GM12878 (cell line): Measurements from ENCODE around the gene ZNF445. TPM values are rescaled to one million over a fixed set of nuclear protein-coding genes. Genes with fewer than 3 reads are reported as not detected.

Experiments used
- ATAC-seq: fragments of 200-7000 bp; cut with Tn5 transposase; 3 replicates; pipeline ENCODE4 v1.9.1; 2020; ENCODE audit warnings: mild to moderate bottlenecking, moderate library complexity
- BruUV-seq: library from RNA; stranded (reverse); fragments of 400-500 nt; replicated peaks from 2 replicates; lab custom pipeline; 2021; lab: Mats Ljungman, UMichigan
- CTCF ChIA-PET: fragments of 300-600 bp; sonication (Branson Sonifier 250); formaldehyde crosslinking; extraction: SDS; loops from one replicate; lab custom pipeline; 2021; ENCODE audit warnings: inconsistent platforms; lab: Yijun Ruan, JAX
- POLR2A ChIA-PET: fragments of 350-600 bp; formaldehyde crosslinking; extraction: SDS; loops from one replicate; lab custom pipeline; 2021; ENCODE audit warnings: inconsistent platforms; lab: Charles Lee
- RAD21 ChIA-PET: fragments of 300-600 bp; sonication (Branson Sonifier 250); formaldehyde crosslinking; loops from one replicate; lab custom pipeline; 2023; ENCODE audit warnings: antibody characterized with exemption; ENCODE audit not compliant: unreplicated experiment; lab: Charles Lee
- SMC1A ChIA-PET: fragments of 300-600 bp; sonication (Branson Sonifier 250); formaldehyde crosslinking; loops from one replicate; lab custom pipeline; 2023; ENCODE audit not compliant: unreplicated experiment, uncharacterized antibody; lab: Charles Lee
- DNase-seq: peaks from one replicate; pipeline ENCODE4 v3.0.0-alpha.2; 2011; ENCODE audit warnings: low read depth, low spot score
- FAIRE-seq: peaks from 3 replicates; lab custom pipeline; 2011; peaks lifted over from hg19 to GRCh38; lab: Jason Lieb, UNC
- H2AFZ ChIP-seq: 2 replicates; pipeline ENCODE4 v1.6.0; 2011; ENCODE audit warnings: low read depth, low read length, control low read depth; ENCODE audit not compliant: control insufficient read depth
- H3K27ac ChIP-seq: 2 replicates; pipeline ENCODE4 v1.5.1; 2011; ENCODE audit warnings: control low read depth; ENCODE audit not compliant: control insufficient read depth, insufficient read depth
- H3K27me3 ChIP-seq, 2 experiments: replicated peaks in 1 of 2; 2 replicates each; pipeline versions ENCODE4 v1.6.0 to v1.6.1; 2011; ENCODE audit warnings: low read length in 1 of 2; ENCODE audit not compliant: control insufficient read depth in 2 of 2, insufficient read depth in 2 of 2
- H3K36me3 ChIP-seq, 2 experiments: 2 replicates each; pipeline ENCODE4 v1.5.1; 2011; ENCODE audit warnings: low read length in 1 of 2; ENCODE audit not compliant: control insufficient read depth in 2 of 2, insufficient read depth in 2 of 2
- H3K4me1 ChIP-seq: 2 replicates; pipeline ENCODE4 v1.6.1; 2011; ENCODE audit warnings: mild to moderate bottlenecking, low read length, moderate library complexity, mixed read lengths; ENCODE audit not compliant: control insufficient read depth, insufficient read depth
- H3K4me2 ChIP-seq: 2 replicates; pipeline ENCODE4 v1.6.0; 2011; ENCODE audit warnings: control low read depth; ENCODE audit not compliant: control insufficient read depth, insufficient read depth
- H3K4me3 ChIP-seq: fragments of 200-600 bp; sonication (generic); 2 replicates; pipeline ENCODE4 v1.5.1; 2016
- H3K79me2 ChIP-seq: 2 replicates; pipeline ENCODE4 v1.6.0; 2011; ENCODE audit warnings: low read length; ENCODE audit not compliant: control insufficient read depth, insufficient read depth
- H3K9ac ChIP-seq: 2 replicates; pipeline ENCODE4 v1.8.0; 2011; ENCODE audit warnings: low read length, control low read depth, mixed read lengths; ENCODE audit not compliant: control insufficient read depth, insufficient read depth
- H3K9me3 ChIP-seq: replicated peaks from 3 replicates; pipeline ENCODE4 v1.5.1; 2011; ENCODE audit warnings: mild to moderate bottlenecking, low read length; ENCODE audit not compliant: control insufficient read depth, insufficient read depth
- H4K20me1 ChIP-seq: 2 replicates; pipeline ENCODE4 v1.6.0; 2011; ENCODE audit not compliant: control insufficient read depth, insufficient read depth
- CREB1 ChIP-seq: IDR thresholded peaks from 2 replicates; pipeline ENCODE4 v1.6.1; 2012; ENCODE audit warnings: low read depth, mild to moderate bottlenecking, inconsistent platforms
- CREM ChIP-seq: IDR thresholded peaks from 2 replicates; pipeline ENCODE4 v1.6.1; 2014; ENCODE audit warnings: antibody characterized with exemption, low read depth
- SUPT20H ChIP-seq: IDR thresholded peaks from 2 replicates; pipeline ENCODE4 v1.6.1; 2011; ENCODE audit warnings: low read depth, mild to moderate bottlenecking, low read length, moderate library complexity, borderline replicate concordance; ENCODE audit not compliant: control insufficient read depth
- WGBS: methylation state at CpG from one replicate; pipeline ENCODE4 v1.1.6; 2016; ENCODE audit warnings: low lambda C conversion rate; ENCODE audit not compliant: insufficient replicate concordance, insufficient coverage; ENCODE audit errors: missing lambda C conversion rate; 5-methylcytosine and 5-hydroxymethylcytosine counted together
- in situ Hi-C: fragments of 300-500 bp; cut with MboI; formaldehyde crosslinking; loops from 9 replicates; pipeline ENCODE4 v1.14.3; 2018; ENCODE audit warnings: mixed read lengths
- intact Hi-C: fragments of 100-400 bp; cut with micrococcal nuclease; formaldehyde crosslinking; loops from one replicate; pipeline ENCODE4 v1.14.2; 2022; ENCODE audit not compliant: unreplicated experiment
- polyA plus RNA-seq, 11 experiments: library from polyadenylated mRNA; depleted of rRNA in 4 of 11; unstranded in 6 of 11; stranded (reverse) in 5 of 11; fragments of >200 nt; fragmentation: Nextera tagmentation in 4 of 11; fragmentation: Illumina TruSeq in 1 of 11; extraction: Ambion mirVana in 4 of 11; extraction: Trizol in 1 of 11; gene quantifications; 1 replicate in 1 of 11; 2 replicates in 10 of 11; pipeline versions ENCODE4 v1.2.1 to v1.2.3, GENCODE V29; 2011 to 2016; ENCODE audit warnings: inconsistent platforms in 2 of 11, missing spikeins in 2 of 11, low read depth in 1 of 11
- total RNA-seq, 4 experiments: library from RNA; depleted of rRNA in 3 of 4; stranded (reverse); fragments of >200 nt in 3 of 4; fragmentation: Illumina TruSeq in 1 of 4; extraction: Trizol in 1 of 4; gene quantifications; 2 replicates each; pipeline versions ENCODE4 v1.2.1 to v1.2.3, GENCODE V29; 2013 to 2021

ZNF445 gene
- total and polyA plus RNA-seq, 10 of the 15 experiments (the other 5 are each of a cell fraction or from before 2014, with no cell fraction given): 0.80 to 14.4 (median 5.6) TPM

DNA sequence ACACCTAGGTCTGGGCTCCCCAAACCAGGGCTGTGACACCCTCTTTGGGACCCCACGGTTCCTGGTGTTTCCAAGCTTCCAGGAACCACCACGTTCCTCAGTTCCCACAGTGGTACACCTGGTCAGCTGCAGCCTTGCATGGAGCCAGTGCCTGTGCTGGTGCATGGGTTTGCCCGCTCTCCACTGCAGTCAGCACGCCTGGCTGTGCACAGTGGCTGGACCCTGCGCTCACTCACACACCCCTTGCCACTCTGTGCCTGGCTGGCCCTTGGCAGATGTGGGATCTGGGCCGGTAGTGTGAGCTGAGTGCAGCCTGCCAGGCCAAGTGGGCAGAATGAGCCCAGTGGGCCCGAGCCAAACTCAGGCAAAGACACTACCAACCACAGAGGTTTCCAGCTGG lies 90.1 kb downstream of the ZNF445 start:
- Histone ChIP-seq H4K20me1 (no peaks in the 10 kb centered on the region), H3K4me1 (no peaks in the 10 kb centered on the region), H3K27ac (no peak overlapping the region), H2AFZ (no peak overlapping the region), H3K4me3 (no peak overlapping the region), H3K27me3 (no peaks in the 10 kb centered on the region), H3K9ac (no peak overlapping the region), H3K79me2 (no peaks in the 10 kb centered on the region), H3K9me3 (peaks cover 3% of the 10 kb centered on the region; the same call in 2 of the 3 replicates), H3K4me2 (no peak overlapping the region), H3K36me3 (no peaks in the 10 kb centered on the region)
- in situ Hi-C loops (no loop called here), intact Hi-C loops (no loop called here)
- TF ChIP-seq CREM: no peak
- no peak for TF ChIP-seq CREB1
- no peak for TF ChIP-seq SUPT20H
- ChIA-PET POLR2A (interaction anchor here (0.6 kb wide), 1 partner anchor 75 kb away, joined by 3 read pairs; no protein-coding TSS in a partner anchor), CTCF (no interaction called here), SMC1A (interaction anchor here (0.5 kb wide), 1 partner anchor 146 kb away, joined by 3 read pairs; no protein-coding TSS in a partner anchor), RAD21 (no interaction called here)
- FAIRE-seq (no peak), DNase-seq (no peak), ATAC-seq (no peak)
- 87% methylated on average over 7 of the region's 7 CpGs for WGBS
- no TSS peak for BruUV-seq

Other genes starting within 250 kb of the ZNF445 start
- not detected in 2 replicates for gene TOPAZ1, start 235.8 kb downstream of the ZNF445 start, total RNA-seq (2014; rRNA removed)
- not detected in 2 replicates for gene TOPAZ1, start 235.8 kb downstream of the ZNF445 start, total RNA-seq (2014; rRNA removed; fragmentation: Illumina TruSeq; extraction: Trizol)
- gene TOPAZ1, start 235.8 kb downstream of the ZNF445 start, total RNA-seq (2021): not detected in 2 replicates
- not detected in 2 replicates for gene TOPAZ1, start 235.8 kb downstream of the ZNF445 start, polyA plus RNA-seq (2011; rRNA removed)
- not detected in 2 replicates for gene TOPAZ1, start 235.8 kb downstream of the ZNF445 start, polyA plus RNA-seq (2014; fragmentation: Illumina TruSeq; extraction: Trizol)
- under 1 TPM in 1 of 2 experiments, not detected in 1; 0.02 TPM for gene TOPAZ1, start 235.8 kb downstream of the ZNF445 start, polyA plus RNA-seq (2014; fragmentation: Nextera tagmentation; extraction: Ambion mirVana)
- gene TOPAZ1, start 235.8 kb downstream of the ZNF445 start, polyA plus RNA-seq (2014; rRNA removed): not detected in 2 replicates
- not detected for gene TOPAZ1, start 235.8 kb downstream of the ZNF445 start, polyA plus RNA-seq (2016; fragmentation: Nextera tagmentation; extraction: Ambion mirVana)
- 15.5 and 18.1 TPM in 2 replicates for gene TCAIM, start 138.9 kb downstream of the ZNF445 start, total RNA-seq (2014; rRNA removed)
- gene TCAIM, start 138.9 kb downstream of the ZNF445 start, total RNA-seq (2014; rRNA removed; fragmentation: Illumina TruSeq; extraction: Trizol): 18.8 and 20.6 TPM in 2 replicates
- gene TCAIM, start 138.9 kb downstream of the ZNF445 start, total RNA-seq (2021): 11.2 and 15.1 TPM in 2 replicates
- gene TCAIM, start 138.9 kb downstream of the ZNF445 start, polyA plus RNA-seq (2011; rRNA removed): 22.9 and 36.3 TPM in 2 replicates
- gene TCAIM, start 138.9 kb downstream of the ZNF445 start, polyA plus RNA-seq (2014; fragmentation: Illumina TruSeq; extraction: Trizol): 16.9 and 22.4 TPM in 2 replicates
- gene TCAIM, start 138.9 kb downstream of the ZNF445 start, polyA plus RNA-seq (2014; fragmentation: Nextera tagmentation; extraction: Ambion mirVana): 10 to 100 TPM; 16.1 to 19.0 TPM
- 9.2 and 14.5 TPM in 2 replicates for gene TCAIM, start 138.9 kb downstream of the ZNF445 start, polyA plus RNA-seq (2014; rRNA removed)
- 10 to 100 TPM; 21.2 to 21.8 TPM for gene TCAIM, start 138.9 kb downstream of the ZNF445 start, polyA plus RNA-seq (2016; fragmentation: Nextera tagmentation; extraction: Ambion mirVana)
- gene ZKSCAN7, start 77.5 kb upstream of the ZNF445 start, total RNA-seq (2014; rRNA removed): 4.9 and 6.0 TPM in 2 replicates
- 3.5 and 3.6 TPM in 2 replicates for gene ZKSCAN7, start 77.5 kb upstream of the ZNF445 start, total RNA-seq (2014; rRNA removed; fragmentation: Illumina TruSeq; extraction: Trizol)
- 3.6 and 4.6 TPM in 2 replicates for gene ZKSCAN7, start 77.5 kb upstream of the ZNF445 start, total RNA-seq (2021)
- 3.0 and 3.1 TPM in 2 replicates for gene ZKSCAN7, start 77.5 kb upstream of the ZNF445 start, polyA plus RNA-seq (2011; rRNA removed)
- gene ZKSCAN7, start 77.5 kb upstream of the ZNF445 start, polyA plus RNA-seq (2014; fragmentation: Illumina TruSeq; extraction: Trizol): 3.7 and 4.5 TPM in 2 replicates
- gene ZKSCAN7, start 77.5 kb upstream of the ZNF445 start, polyA plus RNA-seq (2014; fragmentation: Nextera tagmentation; extraction: Ambion mirVana): under 1 TPM; 0.77 to 0.88 TPM
- gene ZKSCAN7, start 77.5 kb upstream of the ZNF445 start, polyA plus RNA-seq (2014; rRNA removed): 2.5 and 5.4 TPM in 2 replicates
- 1 to 10 TPM; 2.3 to 3.4 TPM for gene ZKSCAN7, start 77.5 kb upstream of the ZNF445 start, polyA plus RNA-seq (2016; fragmentation: Nextera tagmentation; extraction: Ambion mirVana)
- 1.1 and 1.3 TPM in 2 replicates for gene ZNF660, start 107.3 kb upstream of the ZNF445 start, total RNA-seq (2014; rRNA removed)
- gene ZNF660, start 107.3 kb upstream of the ZNF445 start, total RNA-seq (2014; rRNA removed; fragmentation: Illumina TruSeq; extraction: Trizol): 2.1 and 2.9 TPM in 2 replicates
- gene ZNF660, start 107.3 kb upstream of the ZNF445 start, total RNA-seq (2021): 2.4 and 2.9 TPM in 2 replicates
- 1.7 and 3.2 TPM in 2 replicates for gene ZNF660, start 107.3 kb upstream of the ZNF445 start, polyA plus RNA-seq (2011; rRNA removed)
- gene ZNF660, start 107.3 kb upstream of the ZNF445 start, polyA plus RNA-seq (2014; fragmentation: Illumina TruSeq; extraction: Trizol): 1.5 and 3.4 TPM in 2 replicates
- gene ZNF660, start 107.3 kb upstream of the ZNF445 start, polyA plus RNA-seq (2014; fragmentation: Nextera tagmentation; extraction: Ambion mirVana): 1 to 10 TPM in 1 of 2 experiments, under 1 TPM in 1; 0.62 to 2.0 TPM
- gene ZNF660, start 107.3 kb upstream of the ZNF445 start, polyA plus RNA-seq (2014; rRNA removed): 0.77 and 1.5 TPM in 2 replicates
- gene ZNF660, start 107.3 kb upstream of the ZNF445 start, polyA plus RNA-seq (2016; fragmentation: Nextera tagmentation; extraction: Ambion mirVana): 1 to 10 TPM; 1.7 to 2.6 TPM
- gene ZNF197, start 147.4 kb upstream of the ZNF445 start, total RNA-seq (2014; rRNA removed): 10.1 and 12.4 TPM in 2 replicates
- gene ZNF197, start 147.4 kb upstream of the ZNF445 start, total RNA-seq (2014; rRNA removed; fragmentation: Illumina TruSeq; extraction: Trizol): 16.5 and 16.6 TPM in 2 replicates
- 10.0 and 10.2 TPM in 2 replicates for gene ZNF197, start 147.4 kb upstream of the ZNF445 start, total RNA-seq (2021)
- 10.5 and 14.4 TPM in 2 replicates for gene ZNF197, start 147.4 kb upstream of the ZNF445 start, polyA plus RNA-seq (2011; rRNA removed)
- 14.5 and 15.3 TPM in 2 replicates for gene ZNF197, start 147.4 kb upstream of the ZNF445 start, polyA plus RNA-seq (2014; fragmentation: Illumina TruSeq; extraction: Trizol)
- gene ZNF197, start 147.4 kb upstream of the ZNF445 start, polyA plus RNA-seq (2014; fragmentation: Nextera tagmentation; extraction: Ambion mirVana): 1 to 10 TPM; 3.2 to 4.4 TPM
- gene ZNF197, start 147.4 kb upstream of the ZNF445 start, polyA plus RNA-seq (2014; rRNA removed): 6.7 and 9.4 TPM in 2 replicates
- gene ZNF197, start 147.4 kb upstream of the ZNF445 start, polyA plus RNA-seq (2016; fragmentation: Nextera tagmentation; extraction: Ambion mirVana): 1 to 10 TPM; 7.6 to 7.8 TPM
- gene ZNF35, start 171.1 kb upstream of the ZNF445 start, total RNA-seq (2014; rRNA removed): 12.4 and 14.3 TPM in 2 replicates
- gene ZNF35, start 171.1 kb upstream of the ZNF445 start, total RNA-seq (2014; rRNA removed; fragmentation: Illumina TruSeq; extraction: Trizol): 21.1 and 21.2 TPM in 2 replicates
- 15.2 and 18.2 TPM in 2 replicates for gene ZNF35, start 171.1 kb upstream of the ZNF445 start, total RNA-seq (2021)
- gene ZNF35, start 171.1 kb upstream of the ZNF445 start, polyA plus RNA-seq (2011; rRNA removed): 9.3 and 10.1 TPM in 2 replicates
- 16.9 and 17.4 TPM in 2 replicates for gene ZNF35, start 171.1 kb upstream of the ZNF445 start, polyA plus RNA-seq (2014; fragmentation: Illumina TruSeq; extraction: Trizol)
- 10 to 100 TPM; 14.3 to 14.7 TPM for gene ZNF35, start 171.1 kb upstream of the ZNF445 start, polyA plus RNA-seq (2014; fragmentation: Nextera tagmentation; extraction: Ambion mirVana)
- gene ZNF35, start 171.1 kb upstream of the ZNF445 start, polyA plus RNA-seq (2014; rRNA removed): 7.0 and 10.0 TPM in 2 replicates
- gene ZNF35, start 171.1 kb upstream of the ZNF445 start, polyA plus RNA-seq (2016; fragmentation: Nextera tagmentation; extraction: Ambion mirVana): 10 to 100 TPM; 10.8 to 12.3 TPM
- gene ZNF502, start 235.0 kb upstream of the ZNF445 start, total RNA-seq (2014; rRNA removed): 0.96 and 1.5 TPM in 2 replicates
- gene ZNF502, start 235.0 kb upstream of the ZNF445 start, total RNA-seq (2014; rRNA removed; fragmentation: Illumina TruSeq; extraction: Trizol): 1.6 and 1.8 TPM in 2 replicates
- 1.2 and 1.4 TPM in 2 replicates for gene ZNF502, start 235.0 kb upstream of the ZNF445 start, total RNA-seq (2021)
- gene ZNF502, start 235.0 kb upstream of the ZNF445 start, polyA plus RNA-seq (2011; rRNA removed): 0.39 and 0.50 TPM in 2 replicates
- 1.2 and 1.6 TPM in 2 replicates for gene ZNF502, start 235.0 kb upstream of the ZNF445 start, polyA plus RNA-seq (2014; fragmentation: Illumina TruSeq; extraction: Trizol)
- gene ZNF502, start 235.0 kb upstream of the ZNF445 start, polyA plus RNA-seq (2014; fragmentation: Nextera tagmentation; extraction: Ambion mirVana): 1 to 10 TPM in 1 of 2 experiments, under 1 TPM in 1; 0.84 to 1.0 TPM
- gene ZNF502, start 235.0 kb upstream of the ZNF445 start, polyA plus RNA-seq (2014; rRNA removed): 0.61 and 0.69 TPM in 2 replicates
- 1 to 10 TPM; 1.3 to 1.7 TPM for gene ZNF502, start 235.0 kb upstream of the ZNF445 start, polyA plus RNA-seq (2016; fragmentation: Nextera tagmentation; extraction: Ambion mirVana)